Measurements from ENCODE around the gene HNF1B.

DNA sequence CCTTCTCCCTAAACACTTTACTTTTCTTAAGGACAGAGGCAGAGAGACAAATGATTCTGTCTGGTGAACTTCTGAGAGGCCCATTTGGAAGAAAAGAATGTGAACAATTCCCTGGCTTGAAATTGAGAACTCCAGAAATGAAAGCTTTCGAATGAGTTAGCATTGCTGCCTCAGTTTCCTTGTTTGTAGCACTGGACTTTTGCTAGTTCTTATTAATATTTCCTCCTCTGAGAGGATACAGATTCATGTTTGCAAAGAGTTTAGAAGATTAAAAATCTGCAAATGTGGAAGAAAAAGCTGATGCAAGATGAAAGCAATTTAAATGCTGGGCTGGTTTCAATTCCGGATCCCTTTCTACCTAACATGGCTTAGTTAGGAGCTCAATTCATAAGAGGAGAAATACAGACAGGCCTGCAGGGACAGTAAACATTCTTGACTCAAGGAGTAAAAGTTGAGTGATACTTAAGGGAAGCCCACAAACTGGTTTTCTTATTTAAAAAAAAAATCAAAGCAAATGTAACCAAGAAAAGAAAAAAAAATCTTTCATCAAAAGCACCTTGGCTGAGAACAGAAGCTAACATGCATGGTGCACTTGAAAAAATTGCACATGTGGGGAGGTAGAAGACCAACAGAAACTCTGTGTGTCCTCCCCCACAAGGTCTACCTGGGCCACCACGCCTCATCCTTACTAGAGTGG is 27.1 kb downstream of the HNF1B start:
- TF ChIP-seq, protein P1, sequence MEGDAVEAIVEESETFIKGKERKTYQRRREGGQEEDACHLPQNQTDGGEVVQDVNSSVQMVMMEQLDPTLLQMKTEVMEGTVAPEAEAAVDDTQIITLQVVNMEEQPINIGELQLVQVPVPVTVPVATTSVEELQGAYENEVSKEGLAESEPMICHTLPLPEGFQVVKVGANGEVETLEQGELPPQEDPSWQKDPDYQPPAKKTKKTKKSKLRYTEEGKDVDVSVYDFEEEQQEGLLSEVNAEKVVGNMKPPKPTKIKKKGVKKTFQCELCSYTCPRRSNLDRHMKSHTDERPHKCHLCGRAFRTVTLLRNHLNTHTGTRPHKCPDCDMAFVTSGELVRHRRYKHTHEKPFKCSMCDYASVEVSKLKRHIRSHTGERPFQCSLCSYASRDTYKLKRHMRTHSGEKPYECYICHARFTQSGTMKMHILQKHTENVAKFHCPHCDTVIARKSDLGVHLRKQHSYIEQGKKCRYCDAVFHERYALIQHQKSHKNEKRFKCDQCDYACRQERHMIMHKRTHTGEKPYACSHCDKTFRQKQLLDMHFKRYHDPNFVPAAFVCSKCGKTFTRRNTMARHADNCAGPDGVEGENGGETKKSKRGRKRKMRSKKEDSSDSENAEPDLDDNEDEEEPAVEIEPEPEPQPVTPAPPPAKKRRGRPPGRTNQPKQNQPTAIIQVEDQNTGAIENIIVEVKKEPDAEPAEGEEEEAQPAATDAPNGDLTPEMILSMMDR (IDR thresholded peaks at IDR 0.05) = no peak
- TF ChIP-seq POLR2A (IDR thresholded peaks at IDR 0.05) (no peak), POLR2AphosphoS5 (IDR thresholded peaks at IDR 0.05) (no peak)

Data from prostate gland (tissue), 2 donors.